Hematopoietic multipotent progenitor cell treated with erythropoietin and hydrocortisone succinate and interleukin-3 and kit ligand, for 8 days (in vitro differentiated cells): ENCODE measurements around the gene MAGI2.

ENCODE experiments used
- DNase-seq: peaks from one replicate; pipeline ENCODE4 v3.0.0-alpha.2; 2015

Gene MAGI2

GRCh38 chr7:78041423-78041822 is 1412.0 kb downstream of the MAGI2 start:
- no peak for DNase-seq

- DNase-seq = peak; percentile 44
These were observed 1413.4 kb downstream of the MAGI2 start for GRCh38 chr7:78039790-78040776.

GRCh38 chr7:78038465-78039080 is 1414.9 kb downstream of the MAGI2 start:
- no peak for DNase-seq

DNA sequence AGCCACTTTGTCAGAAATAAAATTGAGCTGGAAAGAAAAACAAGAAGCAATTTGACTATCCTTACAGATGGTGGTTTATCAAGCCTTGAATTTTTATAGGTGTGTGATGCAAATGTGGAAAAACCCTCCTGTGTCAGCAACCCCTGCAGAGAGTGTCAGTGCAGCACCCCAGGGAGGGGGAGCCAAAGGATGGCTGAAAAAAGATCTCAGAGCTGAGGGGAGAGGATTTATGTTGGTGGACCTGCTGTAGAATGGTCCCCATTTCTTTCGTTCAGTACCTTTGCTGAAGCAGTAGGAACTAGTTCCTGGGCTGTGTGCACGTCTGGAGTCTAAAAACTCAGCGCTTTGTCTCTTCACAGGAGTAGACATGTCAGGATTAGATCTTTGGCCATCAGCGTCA is 1415.9 kb downstream of the MAGI2 start:
- DNase-seq = no peak

DNA sequence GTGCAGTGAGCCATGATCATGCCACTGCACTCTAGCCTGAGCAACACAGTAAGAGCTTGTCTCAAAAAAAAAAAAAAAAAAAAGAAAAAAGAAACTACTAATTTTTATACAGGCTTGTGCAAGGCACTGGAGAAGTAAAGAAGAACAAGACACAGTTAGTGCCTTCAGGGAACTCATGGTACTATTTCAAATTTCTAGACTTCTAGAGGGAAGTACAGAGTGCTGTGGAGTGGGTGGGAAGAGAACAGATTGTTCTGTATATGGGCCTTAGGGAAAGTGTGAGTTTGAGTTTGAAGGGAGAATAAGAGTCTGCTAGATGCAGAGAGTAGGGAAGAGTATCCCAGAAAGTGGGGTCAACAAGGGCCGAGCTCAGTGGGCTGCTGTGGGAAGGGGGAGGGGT is 1420.1 kb downstream of the MAGI2 start:
- DNase-seq = no peak

GRCh38 chr7:78026492-78026891 is 1427.0 kb downstream of the MAGI2 start:
- no peak for DNase-seq

DNA sequence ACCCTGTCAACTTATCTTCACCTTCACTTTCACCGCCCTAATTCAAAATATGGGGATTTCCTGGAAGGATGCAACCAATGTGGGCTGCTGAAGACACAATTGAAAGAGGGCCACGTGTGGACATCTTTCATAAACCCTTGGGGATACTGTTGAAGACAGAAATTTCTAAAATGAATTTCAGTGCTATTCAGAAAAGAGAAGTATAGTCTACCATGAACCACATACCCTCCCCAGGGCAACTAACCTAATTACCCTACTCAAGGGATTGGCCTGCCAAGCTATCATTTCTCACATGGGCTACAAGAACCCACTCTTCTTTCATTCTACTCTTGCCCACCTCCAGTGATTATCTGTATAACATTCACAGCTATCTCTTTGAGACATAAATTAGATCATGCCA is 1428.9 kb downstream of the MAGI2 start:
- DNase-seq = no peak

DNA sequence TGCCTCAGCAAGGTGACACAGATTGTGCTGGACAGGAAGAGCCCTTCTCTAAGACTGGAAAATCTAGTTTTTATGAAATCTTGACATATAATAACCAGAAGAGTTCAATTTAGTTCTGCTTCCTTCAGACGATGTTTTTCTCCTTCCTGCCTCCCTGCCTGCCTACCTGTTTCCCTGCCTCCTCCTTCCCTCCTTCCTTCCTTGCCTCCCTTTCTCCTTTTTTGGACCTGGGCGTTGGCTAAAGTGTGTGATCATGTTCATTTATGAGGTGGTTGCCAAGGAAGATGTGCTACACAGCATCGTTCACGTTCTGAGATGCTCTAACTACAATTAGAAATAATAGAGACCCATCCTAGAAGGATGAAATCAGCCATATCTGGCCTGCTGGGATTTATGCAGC is 1430.3 kb downstream of the MAGI2 start:
- DNase-seq = no peak

GRCh38 chr7:78022165-78022564 is 1431.3 kb downstream of the MAGI2 start:
- no peak for DNase-seq

DNA sequence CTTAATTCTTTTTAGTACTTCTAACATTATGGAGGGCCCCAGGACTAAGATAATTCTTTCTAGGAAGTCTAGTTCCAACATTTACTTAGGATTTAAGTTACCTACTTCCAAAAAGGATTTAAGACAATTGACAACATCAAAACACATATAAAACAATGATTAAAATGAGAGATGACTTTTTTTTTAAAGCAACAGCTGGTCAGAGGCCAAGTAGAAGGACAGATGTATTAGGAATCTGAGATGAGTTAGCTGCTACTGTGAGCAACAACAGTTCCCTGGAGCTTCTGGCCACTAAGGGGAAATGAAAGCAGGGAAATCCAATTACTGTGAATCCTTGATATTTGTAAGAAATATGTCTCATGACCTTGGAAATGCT is 1432.6 kb downstream of the MAGI2 start:
- DNase-seq = no peak

GRCh38 chr7:78020136-78020873 is 1433.2 kb downstream of the MAGI2 start:
- peak; percentile 84 for DNase-seq

- DNase-seq = peak; percentile 76
These were observed 1433.9 kb downstream of the MAGI2 start for GRCh38 chr7:78019447-78020135.

GRCh38 chr7:78018641-78019446 is 1434.6 kb downstream of the MAGI2 start:
- peak; percentile 23 for DNase-seq

GRCh38 chr7:78017591-78018100 is 1435.8 kb downstream of the MAGI2 start:
- no peak for DNase-seq

DNA sequence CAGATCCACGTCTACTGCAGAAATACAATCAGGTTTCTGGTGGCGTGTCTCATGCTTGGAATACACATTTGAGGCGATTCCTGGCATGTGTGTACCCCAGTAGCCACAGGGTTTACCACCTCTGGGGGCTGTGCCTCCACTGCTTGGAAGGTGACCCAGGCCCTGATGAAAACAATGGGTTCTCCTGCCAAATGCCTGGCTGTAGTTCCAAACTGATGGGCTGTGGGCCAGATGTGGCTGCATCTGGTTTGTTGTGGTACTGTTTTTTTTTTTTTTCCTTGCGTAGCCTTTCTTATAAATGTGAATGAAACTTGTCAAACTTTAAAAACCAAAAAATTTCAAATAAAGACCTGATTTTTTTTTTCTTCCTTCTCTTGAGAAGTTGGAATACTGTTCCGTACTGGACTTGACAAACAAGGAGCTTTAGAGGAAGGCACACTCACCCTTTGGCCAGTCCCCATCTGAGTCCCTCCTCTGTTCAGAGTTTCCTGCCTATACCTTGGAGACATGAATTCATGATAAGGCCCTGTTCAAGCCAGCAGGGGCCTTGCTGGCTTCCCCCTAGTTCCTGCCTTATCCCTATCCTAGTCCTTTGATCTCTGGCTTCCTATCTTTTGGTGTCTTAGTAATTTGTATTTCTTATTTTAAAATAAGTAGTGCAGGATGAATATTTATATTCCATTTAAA is 1437.8 kb downstream of the MAGI2 start:
- peak; percentile 29 for DNase-seq

DNA sequence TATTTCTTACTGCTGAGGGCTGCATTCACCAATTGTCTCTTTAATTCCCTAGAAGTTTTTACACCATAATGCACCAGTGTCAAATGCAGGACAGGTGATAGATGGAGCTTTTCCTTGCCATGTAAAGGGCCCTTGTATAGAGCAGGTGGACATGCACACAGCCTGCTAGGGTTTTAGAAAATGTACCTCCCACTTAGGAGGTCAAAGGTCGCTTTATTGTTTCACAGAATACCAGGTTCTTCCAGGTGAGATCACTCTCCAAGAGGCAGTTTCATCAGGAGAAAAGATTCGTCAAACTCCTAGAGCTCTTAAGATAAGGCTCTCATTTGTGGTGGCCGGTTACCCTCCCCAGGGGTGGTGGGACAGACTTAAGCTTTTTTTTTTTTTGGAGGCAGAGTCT is 1439.1 kb downstream of the MAGI2 start:
- no peak for DNase-seq

DNA sequence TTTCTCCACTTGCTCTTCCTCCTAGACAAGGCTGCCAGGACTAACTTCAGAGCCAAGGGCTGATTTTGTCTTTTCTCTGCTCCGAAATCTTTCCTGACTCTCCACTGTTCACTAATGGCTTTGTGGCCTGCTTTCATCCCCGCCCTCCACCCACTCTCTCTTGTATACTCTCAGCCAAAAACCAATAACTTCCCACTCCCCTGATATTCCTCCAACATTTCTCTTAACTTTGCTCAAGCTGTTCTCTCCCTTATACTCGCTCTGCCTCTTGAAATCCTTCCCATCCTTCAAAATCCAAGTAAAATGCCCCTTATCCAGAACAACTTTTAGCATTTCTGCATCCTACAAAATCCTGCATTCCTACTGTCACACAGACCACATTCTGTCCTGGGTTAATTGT is 1440.1 kb downstream of the MAGI2 start:
- no peak for DNase-seq

DNA sequence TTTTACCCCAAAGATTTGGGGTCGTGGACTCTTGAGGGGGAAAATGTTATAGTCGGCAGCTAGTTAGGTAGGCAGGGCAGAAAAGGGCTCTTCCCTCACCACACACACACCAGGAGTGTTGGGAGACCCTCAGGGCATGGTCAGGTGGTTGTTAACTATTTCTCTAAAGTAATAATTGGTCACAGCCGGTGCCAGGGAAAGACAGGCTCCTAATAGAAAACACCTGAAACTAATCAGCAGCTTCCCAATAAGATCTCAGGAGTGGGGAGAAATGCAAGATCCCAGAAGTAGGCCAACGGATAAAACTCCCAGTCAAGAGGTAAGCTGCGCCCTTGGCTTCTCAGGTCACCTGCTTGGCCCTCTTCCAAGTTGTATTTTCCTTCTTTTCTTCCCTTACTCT is 1441.8 kb downstream of the MAGI2 start:
- no peak for DNase-seq

GRCh38 chr7:78007231-78007630 is 1446.2 kb downstream of the MAGI2 start:
- DNase-seq = no peak

DNA sequence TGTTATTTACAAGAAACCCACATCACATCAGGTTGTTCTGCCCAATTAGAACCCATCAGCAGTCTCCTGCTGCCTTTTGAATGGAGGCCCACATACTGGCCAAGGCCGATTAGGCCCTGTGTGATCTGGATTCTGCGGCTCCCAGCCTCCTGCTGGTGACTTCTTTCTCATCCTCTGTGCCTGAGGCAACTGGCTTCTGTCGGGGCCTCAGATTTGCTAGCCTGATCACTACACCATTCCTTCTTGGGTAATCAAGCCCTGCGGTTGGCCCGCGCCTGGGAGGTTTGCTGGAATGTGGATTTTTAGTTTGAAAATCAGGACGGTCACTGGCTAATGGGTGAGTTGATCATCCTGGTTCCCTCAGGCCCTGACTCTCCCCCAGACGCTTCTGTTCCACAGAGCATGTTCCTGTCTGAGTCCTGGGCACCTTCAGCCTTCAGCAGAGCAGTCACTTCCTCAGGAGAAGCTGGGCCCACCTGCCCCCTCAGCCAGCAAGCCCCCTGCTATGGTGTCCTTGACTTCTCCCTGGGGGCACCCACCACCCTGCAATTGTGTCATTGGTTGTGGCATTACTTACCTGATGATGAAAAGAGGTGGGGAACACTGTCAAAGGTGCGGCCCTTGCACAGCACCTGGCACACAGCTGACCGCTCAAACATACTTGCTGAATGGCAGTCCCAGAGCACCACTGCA is 1447.3 kb downstream of the MAGI2 start:
- DNase-seq = no peak

DNA sequence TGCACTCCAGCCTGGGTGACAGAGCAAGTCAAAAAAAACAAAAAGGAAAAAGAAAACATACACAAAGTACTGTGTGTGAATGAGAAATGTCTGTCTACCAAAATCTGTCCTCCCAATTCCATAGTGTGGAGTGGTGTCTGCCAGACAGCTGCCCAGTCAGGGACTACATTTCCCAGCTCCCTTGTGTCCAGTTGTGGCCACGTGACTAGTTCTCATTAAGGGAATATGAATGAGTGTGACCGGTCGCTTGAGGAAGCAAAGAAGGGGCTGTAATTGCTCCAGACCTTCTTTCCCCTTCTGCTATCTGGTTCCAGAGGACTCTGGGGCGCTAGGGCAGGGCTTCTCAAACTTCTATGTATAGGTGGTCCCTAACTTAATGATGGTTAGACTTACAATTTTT is 1450.8 kb downstream of the MAGI2 start:
- no peak for DNase-seq
